Measurements from ENCODE around the gene SERPINA1.

DNA sequence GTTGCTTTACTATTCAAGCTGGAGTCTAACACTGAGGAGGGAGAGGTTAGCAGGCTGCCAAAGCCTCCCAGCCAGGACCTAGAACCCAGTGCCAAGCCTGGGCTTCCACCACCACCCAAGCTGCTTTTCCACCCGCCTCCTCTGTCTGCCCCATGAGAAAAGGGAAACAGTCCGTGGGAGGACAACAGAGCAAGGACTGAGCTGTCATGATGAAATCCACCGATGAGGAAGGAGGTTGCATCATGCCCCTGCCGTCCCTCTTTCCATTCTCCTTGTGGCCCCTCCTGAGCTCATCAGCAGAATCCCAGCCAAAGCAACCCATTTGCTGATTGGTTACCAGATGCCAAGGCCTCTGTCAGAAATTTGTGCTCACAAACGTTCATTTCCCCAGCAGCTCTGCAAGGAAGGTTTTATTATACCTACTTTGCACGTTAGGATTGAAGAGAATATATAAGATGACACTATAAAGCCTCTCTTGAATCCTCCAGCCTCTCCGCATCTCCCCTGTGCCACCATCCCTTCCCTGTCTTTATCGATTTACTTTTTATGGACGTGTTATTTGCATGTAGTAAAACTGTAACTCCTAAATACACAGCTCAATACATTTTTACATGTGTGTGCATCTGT is 6.3 kb upstream of the SERPINA1 start:
- TF ChIP-seq, protein P1, sequence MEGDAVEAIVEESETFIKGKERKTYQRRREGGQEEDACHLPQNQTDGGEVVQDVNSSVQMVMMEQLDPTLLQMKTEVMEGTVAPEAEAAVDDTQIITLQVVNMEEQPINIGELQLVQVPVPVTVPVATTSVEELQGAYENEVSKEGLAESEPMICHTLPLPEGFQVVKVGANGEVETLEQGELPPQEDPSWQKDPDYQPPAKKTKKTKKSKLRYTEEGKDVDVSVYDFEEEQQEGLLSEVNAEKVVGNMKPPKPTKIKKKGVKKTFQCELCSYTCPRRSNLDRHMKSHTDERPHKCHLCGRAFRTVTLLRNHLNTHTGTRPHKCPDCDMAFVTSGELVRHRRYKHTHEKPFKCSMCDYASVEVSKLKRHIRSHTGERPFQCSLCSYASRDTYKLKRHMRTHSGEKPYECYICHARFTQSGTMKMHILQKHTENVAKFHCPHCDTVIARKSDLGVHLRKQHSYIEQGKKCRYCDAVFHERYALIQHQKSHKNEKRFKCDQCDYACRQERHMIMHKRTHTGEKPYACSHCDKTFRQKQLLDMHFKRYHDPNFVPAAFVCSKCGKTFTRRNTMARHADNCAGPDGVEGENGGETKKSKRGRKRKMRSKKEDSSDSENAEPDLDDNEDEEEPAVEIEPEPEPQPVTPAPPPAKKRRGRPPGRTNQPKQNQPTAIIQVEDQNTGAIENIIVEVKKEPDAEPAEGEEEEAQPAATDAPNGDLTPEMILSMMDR (IDR thresholded peaks at IDR 0.05 in 2 of 3, conservative IDR thresholded peaks at IDR 0.05 in 1 of 3; ENCODE audit: control insufficient read depth in 2 of 3, extremely low read depth in 1 of 3, insufficient read depth in 1 of 3, low read depth in 3 of 3, low read length in 3 of 3): no peak
- no peak for TF ChIP-seq ZNF274 (IDR thresholded peaks at IDR 0.05; ENCODE audit: insufficient read depth, insufficient read length)
- TF ChIP-seq KDM1A (IDR thresholded peaks at IDR 0.05; ENCODE audit: borderline replicate concordance): no peak
- no peak for TF ChIP-seq CHD2 (IDR thresholded peaks at IDR 0.05; ENCODE audit: borderline replicate concordance, low read depth, low read length)
- TF ChIP-seq, protein P2, sequence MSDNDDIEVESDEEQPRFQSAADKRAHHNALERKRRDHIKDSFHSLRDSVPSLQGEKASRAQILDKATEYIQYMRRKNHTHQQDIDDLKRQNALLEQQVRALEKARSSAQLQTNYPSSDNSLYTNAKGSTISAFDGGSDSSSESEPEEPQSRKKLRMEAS (IDR thresholded peaks at IDR 0.05; ENCODE audit: low read depth, low read length): no peak
- TF ChIP-seq MXI1 (IDR thresholded peaks at IDR 0.05; ENCODE audit: low read depth, low read length): no peak
- TF ChIP-seq ETV6 (conservative IDR thresholded peaks at IDR 0.05 in 1 of 2, IDR thresholded peaks at IDR 0.05 in 1 of 2; ENCODE audit: borderline replicate concordance in 1 of 2, low read depth in 1 of 2): no peak
- TF ChIP-seq RCOR1 (conservative IDR thresholded peaks at IDR 0.05; ENCODE audit: low read depth, low read length): no peak
